ENCODE measurements around the gene DBP. TPM values are rescaled to one million over a fixed set of nuclear protein-coding genes. Genes with fewer than 3 reads are reported as not detected.

DBP gene
- total RNA-seq, 6 experiments from 2014 or later = 1.8 to 11.6 (median 3.3) TPM

DNA sequence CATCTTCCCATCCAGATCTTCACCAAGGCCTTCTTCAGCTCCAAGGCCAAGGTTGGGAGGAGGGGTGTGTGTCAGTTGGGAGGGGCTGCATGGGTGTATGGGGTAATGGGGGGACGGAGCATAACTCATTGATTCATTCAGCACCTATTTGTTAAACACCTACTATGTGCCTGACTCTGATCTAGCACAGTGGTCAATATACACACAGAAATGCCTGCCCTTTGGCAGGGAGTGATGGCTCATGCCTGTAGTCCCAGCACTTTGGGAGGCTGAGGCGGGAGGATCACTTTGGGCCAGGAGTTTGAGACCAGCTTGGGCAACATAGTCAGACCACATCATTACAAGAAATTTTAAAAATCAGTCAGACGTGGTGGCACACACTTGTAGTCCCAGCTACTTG lies 49.8 kb downstream of the DBP start:
- TF ChIP-seq POLR2A (IDR thresholded peaks at IDR 0.05) = no peak
- no peak for TF ChIP-seq CTCF (IDR thresholded peaks at IDR 0.05)
- DNase-seq = no peak
- intact Hi-C loops (cut with DNase I) = no loop called here
- H3K27me3 ChIP-seq = no peaks in the 10 kb centered on the region
- no peaks in the 10 kb centered on the region for H3K9me3 ChIP-seq
- H3K36me3 ChIP-seq = no peaks in the 10 kb centered on the region
- 100% methylated on average over 2 of the region's 3 CpGs for WGBS (ENCODE audit: insufficient coverage, low coverage, low lambda C conversion rate, missing lambda C conversion rate)
- peaks cover 0 to 5% (median 0%) of the 10 kb centered on the region in 4 donors for H3K4me1 ChIP-seq
- no peak overlapping the region for H3K27ac ChIP-seq
- H3K4me3 ChIP-seq = no peak overlapping the region
- no peak for ATAC-seq

DNA sequence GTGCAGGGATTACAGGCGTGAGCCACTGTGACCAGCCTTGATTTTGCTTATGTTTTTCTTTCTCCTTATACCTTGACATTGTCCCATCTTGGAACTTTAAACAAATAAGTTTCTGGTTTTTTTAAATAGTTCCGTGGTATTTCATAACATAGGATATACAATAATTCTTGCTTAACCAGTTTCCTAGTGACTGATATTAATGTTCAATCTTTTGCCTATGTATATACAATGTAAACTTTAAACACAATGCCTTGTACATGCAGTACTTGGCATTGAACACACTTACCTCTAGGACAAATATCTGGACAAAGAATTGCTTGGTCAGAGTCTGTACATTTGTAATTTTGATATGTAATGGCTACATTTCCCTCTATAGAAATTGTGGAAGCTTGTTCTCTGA lies 55.0 kb downstream of the DBP start:
- H3K4me3 ChIP-seq = no peak overlapping the region
- WGBS (ENCODE audit: insufficient coverage, low coverage, low lambda C conversion rate, missing lambda C conversion rate) = 42% methylated on average over 2 of the region's 2 CpGs
- intact Hi-C loops (cut with DNase I) = no loop called here
- H3K36me3 ChIP-seq = no peaks in the 10 kb centered on the region
- TF ChIP-seq POLR2A (IDR thresholded peaks at IDR 0.05) (no peak), CTCF (IDR thresholded peaks at IDR 0.05) (no peak)
- H3K9me3 ChIP-seq = no peaks in the 10 kb centered on the region
- no peak for ATAC-seq
- DNase-seq = no peak
- peaks cover 0 to 5% (median 0%) of the 10 kb centered on the region in 4 donors for H3K4me1 ChIP-seq
- no peaks in the 10 kb centered on the region for H3K27me3 ChIP-seq
- H3K27ac ChIP-seq = no peak overlapping the region

Other genes with a start within 250 kb of the DBP start
- 10 to 100 TPM; 69.1 to 83.1 (median 77.1) TPM for gene KDELR1, start 245.8 kb downstream of the DBP start, total RNA-seq
- gene GRIN2D, start 243.7 kb downstream of the DBP start, total RNA-seq = under 1 TPM; 0.09 to 0.29 (median 0.22) TPM
- 10 to 100 TPM; 14.7 to 31.0 (median 17.6) TPM for gene GRWD1, start 191.4 kb downstream of the DBP start, total RNA-seq
- under 1 TPM; 0.22 to 0.44 (median 0.31) TPM for gene KCNJ14, start 181.8 kb downstream of the DBP start, total RNA-seq
- 10 to 100 TPM in 5 of 6 experiments, 1 to 10 TPM in 1; 7.7 to 22.7 (median 13.5) TPM for gene CYTH2, start 168.0 kb downstream of the DBP start, total RNA-seq
- under 1 TPM in 5 of 6 experiments, not detected in 1; 0.09 to 0.31 (median 0.12) TPM for gene LMTK3, start 125.5 kb downstream of the DBP start, total RNA-seq
- gene SULT2B1, start 85.2 kb downstream of the DBP start, total RNA-seq = under 1 TPM in 1 of 6 experiments, not detected in 5; 0.61 TPM
- not detected for gene SPACA4, start 30.6 kb downstream of the DBP start, total RNA-seq
- under 1 TPM in 2 of 6 experiments, not detected in 4; 0.22 to 0.37 TPM for gene FAM83E, start 22.3 kb downstream of the DBP start, total RNA-seq
- 100 to 1,000 TPM; 355 to 867 (median 385) TPM for gene RPL18, start 18.2 kb downstream of the DBP start, total RNA-seq
- gene SPHK2, start 17.9 kb downstream of the DBP start, total RNA-seq = 10 to 100 TPM; 11.4 to 30.1 (median 17.2) TPM
- gene CA11, start 8.8 kb upstream of the DBP start, total RNA-seq = 1 to 10 TPM in 2 of 6 experiments, under 1 TPM in 4; 0.25 to 2.0 (median 0.54) TPM
- under 1 TPM in 2 of 6 experiments, not detected in 4; 0.11 to 0.32 TPM for gene NTN5, start 35.6 kb upstream of the DBP start, total RNA-seq
- 1 to 10 TPM in 1 of 6 experiments, not detected in 5; 2.6 TPM for gene FUT2, start 58.6 kb upstream of the DBP start, total RNA-seq
- gene MAMSTR, start 82.3 kb upstream of the DBP start, total RNA-seq = under 1 TPM in 5 of 6 experiments, not detected in 1; 0.22 to 0.37 (median 0.24) TPM
- 1 to 10 TPM; 2.7 to 6.7 (median 4.9) TPM for gene RASIP1, start 103.2 kb upstream of the DBP start, total RNA-seq
- gene IZUMO1, start 109.5 kb upstream of the DBP start, total RNA-seq = under 1 TPM in 5 of 6 experiments, not detected in 1; 0.10 to 0.35 (median 0.13) TPM
- 1 to 10 TPM in 3 of 6 experiments, under 1 TPM in 3; 0.22 to 1.9 (median 0.93) TPM for gene FUT1, start 115.3 kb upstream of the DBP start, total RNA-seq
- 10 to 100 TPM in 4 of 6 experiments, 1 to 10 TPM in 1, not detected in 1; 5.1 to 55.3 (median 32.7) TPM for gene FGF21, start 118.1 kb upstream of the DBP start, total RNA-seq
- gene BCAT2, start 173.7 kb upstream of the DBP start, total RNA-seq = 10 to 100 TPM in 4 of 6 experiments, 1 to 10 TPM in 2; 8.9 to 48.3 (median 12.5) TPM
- 10 to 100 TPM in 4 of 6 experiments, 1 to 10 TPM in 2; 3.5 to 78.0 (median 15.7) TPM for gene HSD17B14, start 199.1 kb upstream of the DBP start, total RNA-seq
- 10 to 100 TPM in 4 of 6 experiments, 1 to 10 TPM in 2; 5.7 to 25.6 (median 12.0) TPM for gene PLEKHA4, start 231.2 kb upstream of the DBP start, total RNA-seq
- gene PPP1R15A, start 235.0 kb upstream of the DBP start, total RNA-seq = 10 to 100 TPM in 4 of 6 experiments, 1 to 10 TPM in 2; 4.5 to 25.6 (median 12.2) TPM